ENCODE data around the gene RTKN. TPM values are rescaled to one million over a fixed set of nuclear protein-coding genes. Genes with fewer than 3 reads are reported as not detected.
"Not testable (repeated sequence)": the region's sequence is repeated elsewhere in the genome, so short reads cannot be mapped to it uniquely, and the experiment has no call there.

RTKN gene
- total RNA-seq, 4 donors from 2014 or later: 46.2 to 99.9 (median 75.7) TPM

- H3K27ac ChIP-seq: peak overlapping the region in 2 of 4 donors; percentile 52 to 68
- TF ChIP-seq CTCF (IDR thresholded peaks at IDR 0.05) (no peak), POLR2A (IDR thresholded peaks at IDR 0.05) (no peak)
- no peaks in the 10 kb centered on the region for H3K9me3 ChIP-seq
- no peak overlapping the region for H3K4me3 ChIP-seq
- H3K4me1 ChIP-seq: peaks cover 0 to 40% (median 14%) of the 10 kb centered on the region in 4 donors
- DNase-seq: no peak
- peaks cover 0 to 24% (median 0%) of the 10 kb centered on the region in 3 donors for H3K36me3 ChIP-seq
- no peaks in the 10 kb centered on the region for H3K27me3 ChIP-seq
Measured at GRCh38 chr2:74462786-74463105, 21.0 kb upstream of the RTKN start.

- peaks cover 0 to 24% (median 0%) of the 10 kb centered on the region in 3 donors for H3K36me3 ChIP-seq
- peak overlapping the region in 1 of 4 donors; percentile 68 for H3K27ac ChIP-seq
- H3K27me3 ChIP-seq: no peaks in the 10 kb centered on the region
- no peak for DNase-seq
- no peaks in the 10 kb centered on the region for H3K9me3 ChIP-seq
- TF ChIP-seq POLR2A (IDR thresholded peaks at IDR 0.05) (no peak), CTCF (IDR thresholded peaks at IDR 0.05) (no peak)
- H3K4me3 ChIP-seq: no peak overlapping the region
- peaks cover 0 to 40% (median 14%) of the 10 kb centered on the region in 4 donors for H3K4me1 ChIP-seq
Measured at GRCh38 chr2:74462054-74462785, 20.5 kb upstream of the RTKN start.

- Histone ChIP-seq H3K9me3 (no peaks in the 10 kb centered on the region), H3K36me3 (peaks cover 0 to 24% (median 0%) of the 10 kb centered on the region in 3 donors), H3K27ac (no peak overlapping the region), H3K4me3 (no peak overlapping the region), H3K4me1 (peaks cover 0 to 48% (median 14%) of the 10 kb centered on the region in 4 donors), H3K27me3 (no peaks in the 10 kb centered on the region)
- TF ChIP-seq CTCF (IDR thresholded peaks at IDR 0.05) (no peak), POLR2A (IDR thresholded peaks at IDR 0.05) (no peak)
- DNase-seq: no peak
Measured at GRCh38 chr2:74461187-74462053, 19.7 kb upstream of the RTKN start.

- H3K27me3 ChIP-seq, DNase-seq, H3K9me3 ChIP-seq, H3K27ac ChIP-seq, H3K4me3 ChIP-seq: not testable (repeated sequence)
- TF ChIP-seq POLR2A (IDR thresholded peaks at IDR 0.05): peak in 1 of 2 donors; percentile 3
- H3K4me1 ChIP-seq: peaks cover 6 to 56% (median 19%) of the 10 kb centered on the region in 4 donors
- H3K36me3 ChIP-seq: peaks cover 0 to 24% (median 0%) of the 10 kb centered on the region in 3 donors
Measured at GRCh38 chr2:74460187-74460586, 18.4 kb upstream of the RTKN start.

- H3K4me3 ChIP-seq: peak overlapping the region in 1 of 4 donors; percentile 88
- peak in 1 of 2 donors; percentile 3 for TF ChIP-seq POLR2A (IDR thresholded peaks at IDR 0.05)
Measured at GRCh38 chr2:74459503-74460118, 17.9 kb upstream of the RTKN start.

GRCh38 chr2:74458938-74459363, 17.2 kb upstream of the RTKN start:
- Histone ChIP-seq H3K4me3 (peak overlapping the region; percentile 67 to 88 (median 78)), H3K27me3 (no peaks in the 10 kb centered on the region), H3K9me3 (no peaks in the 10 kb centered on the region), H3K4me1 (peaks cover 6 to 48% (median 14%) of the 10 kb centered on the region in 4 donors), H3K36me3 (peaks cover 0 to 24% (median 0%) of the 10 kb centered on the region in 3 donors), H3K27ac (peak overlapping the region; percentile 98 to 99 (median 98))
- DNase-seq: no peak
- TF ChIP-seq POLR2A (IDR thresholded peaks at IDR 0.05): no peak
- TF ChIP-seq CTCF (IDR thresholded peaks at IDR 0.05): no peak

More at GRCh38 chr2:74459503-74460118, 17.9 kb upstream of the RTKN start:
- Histone ChIP-seq H3K4me1 (peaks cover 6 to 55% (median 19%) of the 10 kb centered on the region in 4 donors), H3K36me3 (peaks cover 0 to 24% (median 0%) of the 10 kb centered on the region in 3 donors)
- not testable (repeated sequence) for H3K27me3 ChIP-seq, H3K27ac ChIP-seq, H3K9me3 ChIP-seq, DNase-seq

All from Peyer's patch (tissue), 4 donors.